CD14-positive monocyte (primary cell): ENCODE measurements around the gene PKMYT1. TPM values are rescaled to one million over a fixed set of nuclear protein-coding genes. Genes with fewer than 3 reads are reported as not detected.

ENCODE experiments used
- DNase-seq, 3 donors: peaks; one replicate each; pipeline ENCODE4 v3.0.0-alpha.2; 2011 to 2022
- H2AFZ ChIP-seq: 2 replicates; pipeline ENCODE4 v1.6.0; 2012; ENCODE audit warnings: mild to moderate bottlenecking, low read depth, low read length, inconsistent platforms; ENCODE audit not compliant: insufficient read depth, poor library complexity, severe bottlenecking
- H3K27ac ChIP-seq, 2 donors: 1 replicate in 1 of 2; 2 replicates in 1 of 2; pipeline ENCODE4 v1.5.1; 2012 to 2013; ENCODE audit warnings: low read length in 2 of 2, control low read depth in 1 of 2, inconsistent platforms in 1 of 2, low read depth in 1 of 2, mild to moderate bottlenecking in 1 of 2
- H3K27me3 ChIP-seq, 2 donors: one replicate each; pipeline versions ENCODE4 v1.6.0 to v1.6.1; 2011 to 2013; ENCODE audit warnings: low read length in 2 of 2; ENCODE audit not compliant: control insufficient read depth in 2 of 2, insufficient read depth in 2 of 2
- H3K36me3 ChIP-seq, 2 donors: replicated peaks in 1 of 2; 1 replicate in 1 of 2; 2 replicates in 1 of 2; pipeline versions ENCODE4 v1.5.1 to v1.6.1; 2012 to 2013; ENCODE audit warnings: low read length in 2 of 2, control low read depth in 1 of 2, inconsistent platforms in 1 of 2, mild to moderate bottlenecking in 1 of 2; ENCODE audit not compliant: insufficient read depth in 2 of 2, control insufficient read depth in 1 of 2
- H3K4me1 ChIP-seq, 2 donors: 1 replicate in 1 of 2; 2 replicates in 1 of 2; pipeline versions ENCODE4 v1.5.1 to v1.6.1; 2012 to 2013; ENCODE audit warnings: low read length in 2 of 2, control low read depth in 1 of 2, inconsistent platforms in 1 of 2, mild to moderate bottlenecking in 1 of 2, moderate library complexity in 1 of 2; ENCODE audit not compliant: insufficient read depth in 2 of 2, control insufficient read depth in 1 of 2
- H3K4me2 ChIP-seq: replicated peaks from 2 replicates; pipeline ENCODE3; 2012; ENCODE audit warnings: low read length, moderate library complexity, mild to moderate bottlenecking; ENCODE audit not compliant: poor library complexity, severe bottlenecking; ENCODE audit errors: extremely low read depth
- H3K4me3 ChIP-seq, 3 experiments: fragments of 200-600 bp in 1 of 3; sonication (generic) in 1 of 3; replicated peaks in 1 of 3; 1 replicate in 2 of 3; 2 replicates in 1 of 3; pipeline ENCODE4 v1.5.1; 2011 to 2013; ENCODE audit warnings: low read length in 3 of 3, mild to moderate bottlenecking in 3 of 3, control low read depth in 2 of 3, low read depth in 2 of 3, inconsistent platforms in 1 of 3, moderate library complexity in 1 of 3
- H3K79me2 ChIP-seq: 2 replicates; pipeline ENCODE4 v1.6.0; 2012; ENCODE audit warnings: mild to moderate bottlenecking, control low read depth, inconsistent platforms, low read length, moderate library complexity; ENCODE audit not compliant: insufficient read depth
- H3K9ac ChIP-seq: 2 replicates; pipeline ENCODE4 v1.6.0; 2017; ENCODE audit warnings: low read length, mild to moderate bottlenecking; ENCODE audit not compliant: insufficient read depth, poor library complexity, severe bottlenecking
- H3K9me3 ChIP-seq, 2 donors: replicated peaks in 1 of 2; 1 replicate in 1 of 2; 2 replicates in 1 of 2; pipeline versions ENCODE4 v1.5.1 to v1.6.1; 2012 to 2013; ENCODE audit warnings: low read length in 2 of 2, control low read depth in 1 of 2; ENCODE audit not compliant: control insufficient read depth in 1 of 2, insufficient read depth in 1 of 2
- H4K20me1 ChIP-seq: 2 replicates; pipeline ENCODE4 v1.6.0; 2012; ENCODE audit warnings: mild to moderate bottlenecking, low read length, control low read depth, moderate library complexity; ENCODE audit not compliant: insufficient read depth
- H3K27ac Mint-ChIP-seq, 7 donors: one replicate each; pipeline ENCODE4 v1.8.0; 2020; ENCODE audit warnings: mild to moderate bottlenecking in 7 of 7, mixed read lengths in 7 of 7, moderate library complexity in 6 of 7, inconsistent platforms in 2 of 7
- H3K27me3 Mint-ChIP-seq, 3 donors: one replicate each; pipeline ENCODE4 v1.8.0; 2021 to 2022; ENCODE audit warnings: low read depth in 3 of 3, mild to moderate bottlenecking in 3 of 3, mixed read lengths in 3 of 3, moderate library complexity in 3 of 3, inconsistent platforms in 1 of 3
- H3K36me3 Mint-ChIP-seq, 2 donors: one replicate each; pipeline ENCODE4 v1.8.0; 2020; ENCODE audit warnings: mixed read lengths in 2 of 2, inconsistent platforms in 1 of 2, mild to moderate bottlenecking in 1 of 2
- H3K4me1 Mint-ChIP-seq: one replicate; pipeline ENCODE4 v1.8.0; 2020; ENCODE audit warnings: mild to moderate bottlenecking, mixed read lengths
- H3K4me3 Mint-ChIP-seq, 2 donors: one replicate each; pipeline ENCODE4 v1.8.0; 2020; ENCODE audit warnings: mild to moderate bottlenecking in 2 of 2, mixed read lengths in 2 of 2, moderate library complexity in 1 of 2
- H3K9me3 Mint-ChIP-seq, 7 donors: one replicate each; pipeline ENCODE4 v1.8.0; 2020 to 2022; ENCODE audit warnings: mixed read lengths in 7 of 7, mild to moderate bottlenecking in 6 of 7, moderate library complexity in 6 of 7, inconsistent platforms in 2 of 7
- CTCF ChIP-seq: fragments of 200-600 bp; IDR thresholded peaks from one replicate; pipeline ENCODE4 v1.8.0; 2022; ENCODE audit warnings: antibody characterized with exemption, mild to moderate bottlenecking
- WGBS: methylation state at CpG from one replicate; pipeline ENCODE4 v1.1.5; 2013; ENCODE audit warnings: missing lambda C conversion rate; ENCODE audit not compliant: insufficient coverage; 5-methylcytosine and 5-hydroxymethylcytosine counted together
- intact Hi-C, 2 donors: fragments of 100-400 bp; cut with micrococcal nuclease; formaldehyde crosslinking; loops; one replicate each; pipeline versions ENCODE4 v1.15.0 to v1.15.1; 2023
- polyA plus RNA-seq, 3 donors: library from polyadenylated mRNA; depleted of rRNA in 1 of 3; unstranded in 2 of 3; stranded (reverse) in 1 of 3; fragments of 300-500 nt in 2 of 3; fragments of >200 nt in 1 of 3; fragmentation: Illumina TruSeq in 2 of 3; gene quantifications; 1 replicate in 2 of 3; 2 replicates in 1 of 3; pipeline ENCODE4 v1.2.3, GENCODE V29; 2012 to 2021

Gene PKMYT1
- polyA plus RNA-seq, 3 donors: 0.39 to 3.2 (median 3.0) TPM

GRCh38 chr16:2967721-2968161 is 12.5 kb downstream of the PKMYT1 start:
- Histone ChIP-seq H3K27ac (no peak overlapping the region), H3K79me2 (peaks cover 23% of the 10 kb centered on the region), H3K27me3 (peaks cover 22 to 55% of the 10 kb centered on the region in 2 donors), H3K36me3 (peaks cover 8 to 11% of the 10 kb centered on the region in 2 donors), H3K4me1 (peaks cover 58 to 78% of the 10 kb centered on the region in 2 donors), H2AFZ (peak overlapping the region; percentile 91), H3K4me3 (peak overlapping the region in 1 of 3 experiments; percentile 95), H3K9ac (no peak overlapping the region), H3K9me3 (peaks cover 0 to 8% of the 10 kb centered on the region in 2 donors), H3K4me2 (peak overlapping the region; percentile 100), H4K20me1 (peaks cover 44% of the 10 kb centered on the region)
- intact Hi-C loops: loop anchor here (2.0 to 5.0 kb wide), 2 partner anchors 15 to 55 kb away; partner anchors contain the start of genes HCFC1R1 (in 1 of the 2), THOC6 (in 1 of the 2) and TNFRSF12A (in 1 of the 2)
- H3K4me3 Mint-ChIP-seq: peak overlapping the region in 1 of 2 donors; percentile 85
- peaks cover 0 to 22% (median 7%) of the 10 kb centered on the region in 7 donors for H3K9me3 Mint-ChIP-seq
- no peak for TF ChIP-seq CTCF
- DNase-seq: no peak
- H3K27ac Mint-ChIP-seq: peak overlapping the region in 1 of 7 donors; percentile 60
- peaks cover 40 to 60% (median 44%) of the 10 kb centered on the region in 3 donors for H3K27me3 Mint-ChIP-seq
- peaks cover 14% of the 10 kb centered on the region in 2 donors for H3K36me3 Mint-ChIP-seq
- peaks cover 48% of the 10 kb centered on the region for H3K4me1 Mint-ChIP-seq
- 52% methylated on average over 33 of the region's 33 CpGs for WGBS

GRCh38 chr16:2967211-2967631 is 13.0 kb downstream of the PKMYT1 start:
- Histone ChIP-seq H3K9me3 (peaks cover 0 to 8% of the 10 kb centered on the region in 2 donors), H3K9ac (no peak overlapping the region), H2AFZ (no peak overlapping the region), H3K27me3 (peaks cover 27 to 60% of the 10 kb centered on the region in 2 donors), H3K27ac (no peak overlapping the region), H3K4me3 (no peak overlapping the region), H4K20me1 (peaks cover 45% of the 10 kb centered on the region), H3K36me3 (peaks cover 2 to 6% of the 10 kb centered on the region in 2 donors), H3K4me2 (peak overlapping the region; percentile 52), H3K79me2 (peaks cover 23% of the 10 kb centered on the region), H3K4me1 (peaks cover 58 to 79% of the 10 kb centered on the region in 2 donors)
- Mint-ChIP-seq H3K9me3 (peaks cover 0 to 22% (median 7%) of the 10 kb centered on the region in 7 donors), H3K27me3 (peaks cover 45 to 65% (median 49%) of the 10 kb centered on the region in 3 donors), H3K4me3 (peak overlapping the region in 1 of 2 donors; percentile 67), H3K27ac (no peak overlapping the region), H3K36me3 (peaks cover 9% of the 10 kb centered on the region in 2 donors), H3K4me1 (peaks cover 46% of the 10 kb centered on the region)
- 11% methylated on average over 51 of the region's 51 CpGs for WGBS
- peak; percentile 13 for TF ChIP-seq CTCF
- intact Hi-C loops: loop anchor here in 1 of 2 donors (5.0 kb wide), 1 partner anchor 55 kb away; the partner anchor contains the start of genes HCFC1R1, THOC6 and TNFRSF12A
- DNase-seq: no peak
